ENCODE measurements around the gene JCAD. TPM values are rescaled to one million over a fixed set of nuclear protein-coding genes. Genes with fewer than 3 reads are reported as not detected.
"Not testable (repeated sequence)": the region's sequence is repeated elsewhere in the genome, so short reads cannot be mapped to it uniquely, and the experiment has no call there.

The JCAD gene
- total RNA-seq, 1 experiment from 2014 or later = 10.0 TPM

DNA sequence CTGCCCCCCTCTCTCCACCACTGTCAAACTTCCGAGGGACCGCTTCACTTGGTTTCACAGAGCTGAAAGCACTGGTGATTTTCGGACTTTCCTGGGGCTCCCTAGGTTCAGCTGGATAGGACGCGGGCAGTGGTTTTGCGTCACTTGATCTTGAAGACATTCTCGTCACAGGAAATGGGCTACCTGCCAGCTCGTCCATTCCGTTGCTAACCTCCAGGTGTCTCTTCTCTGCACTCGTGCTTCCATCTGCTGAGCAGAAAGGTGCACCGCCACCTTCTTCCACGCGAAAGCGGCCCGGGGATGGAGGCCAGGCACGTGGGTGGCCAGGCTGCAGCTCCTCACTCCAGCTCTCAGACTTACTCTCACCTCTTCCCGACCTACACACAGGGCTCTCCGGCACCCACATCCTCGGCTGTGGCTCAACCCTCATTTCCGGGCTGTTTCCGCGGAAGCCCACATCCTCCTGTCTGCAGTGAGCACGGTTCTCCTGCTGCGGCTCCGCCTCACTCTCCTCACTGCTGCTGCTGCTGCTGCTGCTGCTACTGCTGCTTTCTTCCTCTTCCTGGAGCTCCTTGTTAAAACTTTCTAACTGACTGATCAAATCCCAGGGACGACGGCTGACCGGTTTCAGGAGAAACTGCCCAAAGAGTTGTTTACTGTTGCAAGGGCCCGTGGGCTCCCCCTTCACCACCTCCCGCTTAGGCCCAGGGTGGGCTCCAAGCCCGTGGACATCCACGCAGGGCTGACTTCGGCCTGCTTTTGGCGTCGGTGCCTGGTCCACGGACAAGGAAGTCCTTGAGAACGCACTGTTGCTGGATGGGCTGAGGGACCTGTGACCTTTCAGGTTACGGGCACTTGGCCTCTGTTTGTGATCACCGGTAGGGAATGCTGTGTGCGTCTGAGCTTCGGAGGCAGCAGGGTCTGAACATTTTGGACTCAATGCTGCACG, 32.1 kb downstream of the JCAD start:
- Mint-ChIP-seq H3K4me3 (ENCODE audit: unreplicated experiment) (no peak overlapping the region), H3K27ac (ENCODE audit: unreplicated experiment) (peak overlapping the region; percentile 39), H3K9me3 (ENCODE audit: unreplicated experiment) (no peaks in the 10 kb centered on the region), H3K27me3 (ENCODE audit: insufficient read depth, unreplicated experiment) (no peaks in the 10 kb centered on the region), H3K4me1 (ENCODE audit: low read depth, unreplicated experiment) (no peaks in the 10 kb centered on the region), H3K36me3 (ENCODE audit: insufficient read depth, unreplicated experiment) (peaks cover 28% of the 10 kb centered on the region)
- H3K4me1 ChIP-seq = 0 out of 2 replicates have a peak, but pooled peaks cover 3% of the 10 kb centered on the region
- intact Hi-C loops (cut with micrococcal nuclease; ENCODE audit: unreplicated experiment) = loop anchor here (1.0 kb wide), 1 partner anchor 214 kb away; no protein-coding TSS in a partner anchor
- no peaks in the 10 kb centered on the region for H3K9me3 ChIP-seq
- ChIA-PET POLR2A (no interaction called here), CTCF (interaction anchor here (1.1 to 1.3 kb wide), 3 partner anchors 29 to 214 kb away, joined by 3 to 7 read pairs (median 6); no protein-coding TSS in a partner anchor)
- DNase-seq = peak in 1 of 2 experiments; percentile 43
- BruUV-seq (replicated peaks) = no TSS peak
- TF ChIP-seq CTCF (IDR thresholded peaks at IDR 0.05; ENCODE audit: insufficient read depth in 1 of 2, low read depth in 1 of 2, low read length in 1 of 2, severe bottlenecking in 1 of 2, unreplicated experiment in 1 of 2) = no peak
- peaks cover 1% of the 10 kb centered on the region; the same call in 1 of the 2 replicates for H3K36me3 ChIP-seq (ENCODE audit: control insufficient read depth, insufficient read depth, low read length)
- H3K27me3 ChIP-seq (replicated peaks; ENCODE audit: control insufficient read depth, insufficient read depth, low read length) = no peaks in the 10 kb centered on the region
- H3K4me3 ChIP-seq (ENCODE audit: low read depth, low read length) = no peak overlapping the region

DNA sequence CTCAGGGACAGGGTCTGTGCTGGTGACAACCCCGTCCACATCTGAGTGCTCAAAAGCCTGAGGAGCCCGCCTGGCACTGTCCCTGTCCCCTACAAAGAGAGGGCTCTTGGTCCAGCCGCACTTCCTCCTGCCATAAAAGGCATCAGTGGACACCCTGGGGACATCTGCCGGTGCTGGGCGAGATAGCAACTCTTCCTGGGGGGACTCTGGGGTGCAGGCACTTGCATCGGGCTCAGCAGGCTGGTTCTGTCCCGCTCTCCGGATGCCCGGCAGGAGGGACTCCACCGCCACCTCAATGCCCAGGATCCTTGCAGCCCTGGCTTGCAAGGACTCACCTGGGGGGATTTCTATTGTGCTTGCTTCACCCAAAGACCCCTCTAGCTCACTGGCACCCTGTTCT, 32.8 kb downstream of the JCAD start:
- no peak for TF ChIP-seq CTCF (IDR thresholded peaks at IDR 0.05; ENCODE audit: insufficient read depth in 1 of 2, low read depth in 1 of 2, low read length in 1 of 2, severe bottlenecking in 1 of 2, unreplicated experiment in 1 of 2)
- intact Hi-C loops (cut with micrococcal nuclease; ENCODE audit: unreplicated experiment) = no loop called here
- Mint-ChIP-seq H3K27ac (ENCODE audit: unreplicated experiment) (peak overlapping the region; percentile 39), H3K4me3 (ENCODE audit: unreplicated experiment) (no peak overlapping the region), H3K9me3 (ENCODE audit: unreplicated experiment) (no peaks in the 10 kb centered on the region), H3K36me3 (ENCODE audit: insufficient read depth, unreplicated experiment) (peaks cover 28% of the 10 kb centered on the region), H3K27me3 (ENCODE audit: insufficient read depth, unreplicated experiment) (no peaks in the 10 kb centered on the region), H3K4me1 (ENCODE audit: low read depth, unreplicated experiment) (no peaks in the 10 kb centered on the region)
- 0 out of 2 replicates have a peak, but pooled peaks cover 3% of the 10 kb centered on the region for H3K4me1 ChIP-seq
- no peaks in the 10 kb centered on the region for H3K9me3 ChIP-seq
- ChIA-PET POLR2A (no interaction called here), CTCF (interaction anchor here (1.1 kb wide), 2 partner anchors 28 to 214 kb away, joined by 6 to 7 read pairs; no protein-coding TSS in a partner anchor)
- BruUV-seq (replicated peaks) = no TSS peak
- peaks cover 1% of the 10 kb centered on the region; the same call in 1 of the 2 replicates for H3K36me3 ChIP-seq (ENCODE audit: control insufficient read depth, insufficient read depth, low read length)
- H3K4me3 ChIP-seq (ENCODE audit: low read depth, low read length) = no peak overlapping the region
- no peak for DNase-seq
- no peaks in the 10 kb centered on the region for H3K27me3 ChIP-seq (replicated peaks; ENCODE audit: control insufficient read depth, insufficient read depth, low read length)

- CTCF ChIA-PET = interaction anchor here (1.7 kb wide), 1 partner anchor 23 kb away, joined by 5 read pairs; no protein-coding TSS in a partner anchor
Measured at GRCh38 chr10:30026080-30026479, 33.3 kb downstream of the JCAD start.

GRCh38 chr10:30025428-30025827, 34.0 kb downstream of the JCAD start:
- H3K27me3 ChIP-seq (replicated peaks; ENCODE audit: control insufficient read depth, insufficient read depth, low read length); POLR2A ChIA-PET; H3K9me3 Mint-ChIP-seq (ENCODE audit: unreplicated experiment); H3K36me3 ChIP-seq (ENCODE audit: control insufficient read depth, insufficient read depth, low read length); intact Hi-C loops (cut with micrococcal nuclease; ENCODE audit: unreplicated experiment); BruUV-seq (replicated peaks); DNase-seq; H3K27ac Mint-ChIP-seq (ENCODE audit: unreplicated experiment); H3K4me3 ChIP-seq (ENCODE audit: low read depth, low read length); H3K27me3 Mint-ChIP-seq (ENCODE audit: insufficient read depth, unreplicated experiment); H3K4me1 ChIP-seq; H3K4me1 Mint-ChIP-seq (ENCODE audit: low read depth, unreplicated experiment); H3K4me3 Mint-ChIP-seq (ENCODE audit: unreplicated experiment); H3K9me3 ChIP-seq: not testable (repeated sequence)
- H3K36me3 Mint-ChIP-seq (ENCODE audit: insufficient read depth, unreplicated experiment) = peaks cover 28% of the 10 kb centered on the region
- CTCF ChIA-PET = interaction anchor here (1.7 kb wide), 1 partner anchor 23 kb away, joined by 5 read pairs; no protein-coding TSS in a partner anchor

More at GRCh38 chr10:30026080-30026479, 33.3 kb downstream of the JCAD start:
- no peak for DNase-seq
- Histone ChIP-seq H3K27me3 (replicated peaks; ENCODE audit: control insufficient read depth, insufficient read depth, low read length) (no peaks in the 10 kb centered on the region), H3K4me3 (ENCODE audit: low read depth, low read length) (no peak overlapping the region), H3K9me3 (no peaks in the 10 kb centered on the region), H3K36me3 (ENCODE audit: control insufficient read depth, insufficient read depth, low read length) (peaks cover 1% of the 10 kb centered on the region; the same call in 1 of the 2 replicates), H3K4me1 (0 out of 2 replicates have a peak, but pooled peaks cover 3% of the 10 kb centered on the region)
- BruUV-seq (replicated peaks) = no TSS peak
- intact Hi-C loops (cut with micrococcal nuclease; ENCODE audit: unreplicated experiment) = no loop called here
- Mint-ChIP-seq H3K4me3 (ENCODE audit: unreplicated experiment) (no peak overlapping the region), H3K9me3 (ENCODE audit: unreplicated experiment) (no peaks in the 10 kb centered on the region), H3K27me3 (ENCODE audit: insufficient read depth, unreplicated experiment) (no peaks in the 10 kb centered on the region), H3K36me3 (ENCODE audit: insufficient read depth, unreplicated experiment) (peaks cover 28% of the 10 kb centered on the region), H3K27ac (ENCODE audit: unreplicated experiment) (no peak overlapping the region), H3K4me1 (ENCODE audit: low read depth, unreplicated experiment) (no peaks in the 10 kb centered on the region)
- TF ChIP-seq CTCF (IDR thresholded peaks at IDR 0.05; ENCODE audit: insufficient read depth in 1 of 2, low read depth in 1 of 2, low read length in 1 of 2, severe bottlenecking in 1 of 2, unreplicated experiment in 1 of 2) = no peak
- POLR2A ChIA-PET = no interaction called here
